Measurements from ENCODE around the gene IL1RN. TPM values are rescaled to one million over a fixed set of nuclear protein-coding genes. Genes with fewer than 3 reads are reported as not detected.

IL1RN gene

DNA sequence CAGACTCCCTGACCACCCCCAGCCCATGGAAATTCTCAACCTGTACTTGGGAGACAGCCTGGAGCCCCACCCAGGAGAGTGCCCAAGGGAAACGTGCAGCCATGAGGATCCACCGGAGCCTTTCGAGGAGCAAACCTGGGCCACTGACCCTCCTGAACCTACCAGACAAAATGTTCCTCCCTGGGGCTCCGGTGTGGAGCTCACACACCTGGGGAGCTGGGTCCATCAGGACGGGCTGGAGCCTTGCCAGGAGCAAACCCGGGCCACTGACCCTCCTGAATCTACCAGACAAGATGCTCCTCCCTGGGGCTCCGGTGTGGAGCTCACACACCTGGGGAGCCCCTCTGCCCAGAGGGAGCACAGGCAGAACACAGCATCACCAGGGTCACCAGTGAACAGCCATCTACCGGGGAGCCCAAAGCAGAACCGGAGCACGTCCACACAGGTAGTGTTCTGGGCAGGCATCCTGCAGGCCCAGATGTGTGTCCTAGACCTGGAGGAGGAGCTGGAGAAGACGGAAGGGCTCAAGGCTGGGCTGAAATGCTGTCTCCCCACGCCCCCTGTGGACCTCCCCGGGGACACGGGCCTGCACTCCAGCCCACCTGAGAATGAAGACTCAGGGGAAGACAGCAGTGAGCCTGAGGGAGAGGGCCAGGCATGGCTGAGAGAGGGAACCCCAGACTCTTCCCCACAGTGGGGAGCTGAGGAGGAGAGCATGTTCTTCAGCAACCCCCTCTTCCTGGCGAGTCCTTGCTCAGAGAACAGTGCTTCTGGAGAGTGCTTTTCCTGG is 55.3 kb downstream of the IL1RN start:
- WGBS: 90% methylated on average over 14 of the region's 15 CpGs
- Histone ChIP-seq H3K4ac (ENCODE audit: low read depth in 1 of 2, low read length in 2 of 2) (no peak overlapping the region), H3K23ac (ENCODE audit: low read length in 2 of 2) (no peak overlapping the region)

DNA sequence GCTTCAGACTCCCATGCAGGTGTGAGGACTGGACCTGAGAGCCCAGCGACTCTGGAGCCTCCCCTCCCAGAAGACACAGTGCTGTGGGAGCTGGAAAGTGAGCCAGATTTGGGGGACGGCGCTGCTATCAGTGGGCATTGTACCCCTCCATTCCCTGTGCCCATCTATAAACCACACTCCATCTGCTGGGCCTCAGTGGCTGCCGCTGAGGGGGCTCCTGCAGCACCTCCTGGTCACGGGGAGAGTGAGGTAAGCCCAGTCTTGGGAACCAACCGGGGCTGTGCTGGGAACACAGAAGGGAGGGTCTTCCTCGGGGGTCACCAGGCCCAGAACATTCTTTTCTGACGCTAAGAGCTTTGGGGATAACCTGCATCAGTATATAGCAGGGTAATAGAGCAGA is 55.9 kb downstream of the IL1RN start:
- Histone ChIP-seq H4K8ac (ENCODE audit: low read length) (no peak overlapping the region), H2AK5ac (ENCODE audit: low read length, severe bottlenecking) (no peak overlapping the region), H3K4ac (ENCODE audit: low read depth in 1 of 2, low read length in 2 of 2) (no peak overlapping the region), H2AFZ (ENCODE audit: low read depth, low read length) (no peak overlapping the region), H2BK5ac (ENCODE audit: low read depth, low read length, poor library complexity, severe bottlenecking) (no peak overlapping the region), H3K9ac (ENCODE audit: low read length) (no peak overlapping the region), H3K27ac (ENCODE audit: low read length, poor library complexity, severe bottlenecking) (no peak overlapping the region), H3K79me1 (replicated peaks; ENCODE audit: low read length, poor library complexity, severe bottlenecking) (no peaks in the 10 kb centered on the region), H3K36me3 (ENCODE audit: control insufficient read depth in 1 of 2, insufficient read depth in 2 of 2, low read depth in 1 of 2, low read length in 2 of 2) (peaks cover 0 to 13% of the 10 kb centered on the region in 2 experiments), H3K4me3 (ENCODE audit: insufficient read depth in 1 of 2, low read depth in 1 of 2, low read length in 2 of 2) (no peak overlapping the region), H3K9me3 (ENCODE audit: control insufficient read depth, low read length) (no peaks in the 10 kb centered on the region), H3K18ac (ENCODE audit: low read depth in 1 of 2, low read length in 2 of 2) (no peak overlapping the region), H3K23ac (ENCODE audit: low read length in 2 of 2) (no peak overlapping the region), H3K4me1 (ENCODE audit: control insufficient read depth, insufficient read depth, low read depth, low read length) (peaks cover 15% of the 10 kb centered on the region), H2BK15ac (ENCODE audit: low read depth, poor library complexity, severe bottlenecking) (no peak overlapping the region), H3K27me3 (ENCODE audit: control insufficient read depth in 1 of 2, insufficient read depth in 1 of 2, low read length in 2 of 2) (no peaks in the 10 kb centered on the region), H2BK120ac (ENCODE audit: low read depth, low read length) (no peak overlapping the region), H2BK12ac (ENCODE audit: low read length in 2 of 2) (no peak overlapping the region), H3K14ac (ENCODE audit: low read length in 2 of 2) (no peak overlapping the region), H3K4me2 (ENCODE audit: low read length, poor library complexity, severe bottlenecking) (no peak overlapping the region), H4K91ac (ENCODE audit: low read length) (no peak overlapping the region)
- no peak for DNase-seq
- WGBS: 86% methylated on average over 7 of the region's 8 CpGs

More for the DNA sequence above, 55.3 kb downstream of the IL1RN start:
- Histone ChIP-seq H2AFZ (ENCODE audit: low read depth, low read length) (no peak overlapping the region), H3K9me3 (ENCODE audit: control insufficient read depth, low read length) (no peaks in the 10 kb centered on the region), H3K27ac (ENCODE audit: low read length, poor library complexity, severe bottlenecking) (no peak overlapping the region), H2BK15ac (ENCODE audit: low read depth, poor library complexity, severe bottlenecking) (no peak overlapping the region), H2BK12ac (ENCODE audit: low read length in 2 of 2) (no peak overlapping the region), H2BK5ac (ENCODE audit: low read depth, low read length, poor library complexity, severe bottlenecking) (no peak overlapping the region), H3K9ac (ENCODE audit: low read length) (no peak overlapping the region), H3K14ac (ENCODE audit: low read length in 2 of 2) (no peak overlapping the region), H3K4me1 (ENCODE audit: control insufficient read depth, insufficient read depth, low read depth, low read length) (peaks cover 15% of the 10 kb centered on the region), H2AK5ac (ENCODE audit: low read length, severe bottlenecking) (no peak overlapping the region), H4K8ac (ENCODE audit: low read length) (no peak overlapping the region), H3K27me3 (ENCODE audit: control insufficient read depth in 1 of 2, insufficient read depth in 1 of 2, low read length in 2 of 2) (no peaks in the 10 kb centered on the region), H2BK120ac (ENCODE audit: low read depth, low read length) (no peak overlapping the region), H4K91ac (ENCODE audit: low read length) (no peak overlapping the region), H3K4me2 (ENCODE audit: low read length, poor library complexity, severe bottlenecking) (no peak overlapping the region), H3K18ac (ENCODE audit: low read depth in 1 of 2, low read length in 2 of 2) (no peak overlapping the region), H3K79me1 (replicated peaks; ENCODE audit: low read length, poor library complexity, severe bottlenecking) (no peaks in the 10 kb centered on the region), H3K4me3 (ENCODE audit: insufficient read depth in 1 of 2, low read depth in 1 of 2, low read length in 2 of 2) (no peak overlapping the region), H3K36me3 (ENCODE audit: control insufficient read depth in 1 of 2, insufficient read depth in 2 of 2, low read depth in 1 of 2, low read length in 2 of 2) (peaks cover 0 to 13% of the 10 kb centered on the region in 2 experiments)
- no peak for DNase-seq

Small RNA genes lying within 50 kb of the gene (small RNA-seq; reads per million reads assigned to genes)
- gene RNU6-1180P (ENCODE audit: low read depth): not detected

All from mesenchymal stem cell (in vitro differentiated cells and primary cell).